Suppressor macrophage treated with lipopolysaccharide for 4 hours (primary cell): ENCODE measurements around the gene PTPMT1.
"Not testable (repeated sequence)": the region's sequence is repeated elsewhere in the genome, so short reads cannot be mapped to it uniquely, and the experiment has no call there.

Experiments used
- DNase-seq: peaks from one replicate; pipeline ENCODE4 v3.0.0-alpha.2; 2020

PTPMT1 gene, protein sequence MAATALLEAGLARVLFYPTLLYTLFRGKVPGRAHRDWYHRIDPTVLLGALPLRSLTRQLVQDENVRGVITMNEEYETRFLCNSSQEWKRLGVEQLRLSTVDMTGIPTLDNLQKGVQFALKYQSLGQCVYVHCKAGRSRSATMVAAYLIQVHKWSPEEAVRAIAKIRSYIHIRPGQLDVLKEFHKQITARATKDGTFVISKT

GRCh38 chr11:47565340-47566148, at the start of gene PTPMT1:
PTPMT1 (plus strand) TSS chr11:47565599; CDS start chr11:47565623, 24 bp downstream.
- peak; percentile 79 for DNase-seq

DNA sequence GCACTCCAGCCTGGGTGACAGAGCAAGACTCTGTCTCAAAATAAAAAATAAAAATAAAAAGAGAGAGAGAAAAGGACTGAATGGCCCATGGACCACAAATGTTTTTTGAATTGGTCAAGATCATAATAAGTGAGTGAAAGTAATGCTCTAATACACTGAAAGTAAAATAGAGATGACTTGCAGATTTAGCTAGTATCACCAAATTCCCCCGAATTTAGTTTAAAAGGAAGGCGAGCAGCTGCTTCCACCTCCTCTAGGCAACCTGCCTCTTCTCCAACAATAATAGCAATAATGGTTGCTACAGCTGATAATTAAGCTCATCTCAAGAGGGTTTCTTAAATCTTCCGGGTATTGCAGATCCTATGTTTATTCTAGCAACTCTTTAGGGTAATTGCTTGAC, 49.2 kb upstream of the PTPMT1 start:
- DNase-seq: no peak

DNA sequence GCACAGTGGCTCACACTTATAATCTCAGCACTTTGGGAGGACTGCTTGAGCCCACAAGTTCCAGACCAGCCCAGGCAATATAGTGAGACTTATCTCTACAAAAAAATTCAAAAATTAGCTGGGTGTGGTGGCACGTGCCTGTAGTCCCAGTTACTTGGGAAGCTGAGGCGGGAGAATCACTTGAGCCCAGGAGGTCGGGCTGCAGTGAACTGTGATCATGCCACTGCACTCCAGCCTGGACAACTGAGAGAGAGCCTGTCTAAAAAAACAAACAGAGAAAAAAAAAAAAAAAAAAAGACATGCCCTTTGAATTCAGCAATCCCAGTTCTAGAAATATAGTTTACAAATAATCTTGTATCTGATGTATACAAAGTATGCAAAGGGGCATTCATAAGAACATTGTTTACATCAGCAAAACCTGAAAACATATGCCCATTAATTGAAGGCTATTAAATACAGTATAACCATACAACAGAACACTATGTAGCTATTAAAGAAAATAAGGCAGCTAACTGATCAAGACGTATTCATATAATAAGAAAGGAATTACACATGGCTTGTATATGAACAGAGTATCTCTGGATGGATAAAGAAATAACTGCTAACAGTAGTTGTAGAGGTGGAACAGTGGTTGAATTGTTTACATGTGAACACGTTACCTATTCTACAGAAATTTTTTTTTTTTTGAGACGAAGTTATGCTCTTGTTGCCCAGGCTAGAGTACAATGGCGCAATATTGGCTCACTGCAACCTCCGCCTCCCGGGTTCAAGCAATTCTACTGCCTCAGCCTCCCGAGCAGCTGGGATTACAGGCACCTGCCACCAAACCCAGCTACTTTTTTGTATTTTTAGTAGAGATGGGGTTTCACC, 48.2 kb upstream of the PTPMT1 start:
- DNase-seq: no peak

DNA sequence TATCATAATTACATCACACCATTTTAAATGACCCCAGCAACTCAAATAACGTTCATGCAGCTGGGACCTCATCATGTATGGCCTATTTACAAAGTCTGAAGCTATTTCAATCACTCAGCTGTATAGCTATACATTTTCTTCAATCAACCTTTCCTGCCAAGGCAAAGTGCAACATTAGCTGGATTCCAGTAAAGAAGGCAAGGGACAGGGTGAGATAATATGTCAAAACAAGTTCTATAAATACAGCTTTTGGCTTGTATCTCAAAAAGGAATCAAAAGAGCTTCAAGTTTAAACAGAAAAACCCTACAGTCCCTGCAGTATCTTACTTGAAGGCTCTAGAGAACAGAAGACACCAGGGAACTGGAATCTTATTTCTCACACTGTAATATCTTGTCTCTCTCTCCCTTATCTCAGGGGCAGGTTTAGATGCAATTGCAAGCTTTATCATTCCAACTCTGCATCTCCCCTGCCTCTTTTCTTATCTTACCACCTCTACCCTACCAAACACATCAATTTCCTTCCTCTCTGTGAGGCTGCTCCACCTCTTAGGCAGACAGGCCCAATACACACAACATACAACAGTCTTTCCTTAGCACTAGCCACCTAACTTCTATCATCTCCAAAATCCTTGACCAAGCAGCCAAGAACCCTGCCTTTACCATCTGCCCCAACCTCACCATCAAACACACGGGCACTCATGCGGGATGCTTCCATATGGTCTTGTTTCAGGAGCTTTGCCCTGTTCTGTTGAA, 47.0 kb upstream of the PTPMT1 start:
- no peak for DNase-seq

DNA sequence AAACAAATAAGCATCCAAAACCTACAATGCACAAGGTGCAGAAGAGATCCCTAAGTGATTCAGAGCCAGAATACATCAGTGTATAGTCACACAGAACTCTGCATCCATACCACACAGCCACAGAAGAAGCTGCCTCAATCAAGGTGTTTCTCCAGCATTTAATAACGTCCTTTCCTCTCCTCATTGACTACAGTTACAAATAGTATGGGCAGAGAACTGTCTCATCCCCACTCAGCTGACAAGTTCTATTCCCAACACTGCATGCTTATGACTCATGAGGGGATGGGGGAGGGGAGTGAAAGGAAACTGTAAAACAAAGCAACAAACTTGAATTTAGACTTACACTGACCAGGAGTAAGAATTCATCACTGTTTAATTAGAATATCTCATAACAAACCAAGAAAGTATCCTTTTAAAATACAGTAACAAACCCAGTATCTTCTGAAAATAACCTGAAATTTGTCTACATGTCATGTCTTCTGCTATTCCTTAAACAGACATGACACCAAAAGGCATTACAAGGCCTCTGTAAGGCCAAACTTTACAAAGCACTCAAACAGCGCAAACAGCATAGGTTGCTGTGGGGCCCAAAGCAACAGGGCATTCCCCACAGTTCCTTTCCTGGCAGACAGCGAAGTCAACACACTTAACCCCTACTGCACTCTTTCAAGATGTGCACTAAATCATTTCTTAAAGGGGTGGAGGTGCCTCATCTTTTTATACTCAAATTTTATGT, 41.7 kb upstream of the PTPMT1 start:
- peak; percentile 85 for DNase-seq

- no peak for DNase-seq
Observed at GRCh38 chr11:47524291-47524874, 41.0 kb upstream of the PTPMT1 start.

DNA sequence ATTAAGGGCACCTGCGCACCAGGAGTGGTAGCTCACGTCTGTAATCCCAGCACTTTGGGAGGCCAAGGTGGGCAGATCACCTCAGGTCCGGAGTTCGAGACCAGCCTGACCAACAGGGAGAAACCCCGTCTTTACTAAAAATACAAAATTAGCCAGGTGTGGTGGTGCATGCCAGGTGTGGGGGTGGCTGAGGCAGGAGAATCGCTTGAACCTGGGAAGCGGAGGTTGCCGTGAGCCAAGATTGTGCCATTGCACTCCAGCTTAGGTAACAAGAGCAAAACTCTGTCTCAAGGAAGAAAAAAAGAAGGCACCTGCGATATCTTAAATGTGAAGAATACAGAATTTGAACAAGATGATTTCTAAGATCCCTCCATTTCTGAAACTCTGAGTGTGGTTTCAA, 39.4 kb upstream of the PTPMT1 start:
- not testable (repeated sequence) for DNase-seq

DNA sequence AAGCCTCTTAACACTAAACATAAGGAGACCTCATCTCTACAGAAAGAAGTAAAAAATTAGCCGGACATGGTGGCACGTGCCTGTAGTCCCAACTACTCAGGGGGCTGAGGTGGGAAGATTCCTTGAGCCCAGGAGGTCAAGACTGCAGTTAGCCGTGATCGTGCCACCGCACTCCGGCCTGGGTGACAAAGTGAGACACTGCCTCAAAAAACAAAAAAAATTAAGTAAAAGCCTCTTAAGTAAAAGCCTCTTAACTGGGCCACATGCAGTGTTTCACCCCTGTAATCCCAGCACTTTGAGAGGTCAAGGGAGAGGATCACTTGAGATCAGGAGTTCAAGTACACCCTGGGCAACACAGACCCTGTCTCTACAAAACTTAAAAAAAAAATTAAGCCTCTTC, 38.2 kb upstream of the PTPMT1 start:
- no peak for DNase-seq

GRCh38 chr11:47529951-47530350, 35.4 kb upstream of the PTPMT1 start:
- no peak for DNase-seq

- not testable (repeated sequence) for DNase-seq
Observed at GRCh38 chr11:47530721-47531120, 34.7 kb upstream of the PTPMT1 start.

GRCh38 chr11:47531666-47532065, 33.7 kb upstream of the PTPMT1 start:
- DNase-seq: no peak

GRCh38 chr11:47532597-47533213, 32.7 kb upstream of the PTPMT1 start:
- no peak for DNase-seq

GRCh38 chr11:47533690-47534151, 31.7 kb upstream of the PTPMT1 start:
- peak; percentile 44 for DNase-seq

DNA sequence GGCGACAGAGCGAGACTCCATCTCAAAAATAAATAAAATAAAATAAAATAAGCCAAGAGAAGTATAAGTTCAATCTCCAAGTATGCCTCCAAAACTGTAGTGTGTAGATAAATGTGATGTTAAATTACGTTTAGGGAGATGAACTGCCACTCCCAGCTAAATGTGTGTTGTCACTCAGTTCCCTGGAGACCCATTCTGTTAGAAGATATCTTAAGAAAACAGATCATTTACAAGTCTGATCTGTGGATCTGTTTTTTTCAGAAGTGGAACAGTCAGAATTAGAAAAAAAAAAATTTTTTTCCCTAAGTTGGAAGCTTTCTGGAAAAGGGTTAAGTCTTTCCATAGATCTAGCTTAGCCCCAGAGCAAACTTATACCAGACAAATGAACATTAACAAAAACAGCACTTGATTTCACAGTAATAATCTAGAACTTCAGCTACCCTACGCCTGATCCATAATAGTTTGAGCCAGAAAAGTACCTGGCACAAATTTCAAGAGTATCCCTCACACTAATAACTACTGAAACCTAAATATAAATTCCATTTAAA, 30.6 kb upstream of the PTPMT1 start:
- DNase-seq: no peak

- no peak for DNase-seq
Observed at GRCh38 chr11:47536915-47537314, 28.5 kb upstream of the PTPMT1 start.

DNA sequence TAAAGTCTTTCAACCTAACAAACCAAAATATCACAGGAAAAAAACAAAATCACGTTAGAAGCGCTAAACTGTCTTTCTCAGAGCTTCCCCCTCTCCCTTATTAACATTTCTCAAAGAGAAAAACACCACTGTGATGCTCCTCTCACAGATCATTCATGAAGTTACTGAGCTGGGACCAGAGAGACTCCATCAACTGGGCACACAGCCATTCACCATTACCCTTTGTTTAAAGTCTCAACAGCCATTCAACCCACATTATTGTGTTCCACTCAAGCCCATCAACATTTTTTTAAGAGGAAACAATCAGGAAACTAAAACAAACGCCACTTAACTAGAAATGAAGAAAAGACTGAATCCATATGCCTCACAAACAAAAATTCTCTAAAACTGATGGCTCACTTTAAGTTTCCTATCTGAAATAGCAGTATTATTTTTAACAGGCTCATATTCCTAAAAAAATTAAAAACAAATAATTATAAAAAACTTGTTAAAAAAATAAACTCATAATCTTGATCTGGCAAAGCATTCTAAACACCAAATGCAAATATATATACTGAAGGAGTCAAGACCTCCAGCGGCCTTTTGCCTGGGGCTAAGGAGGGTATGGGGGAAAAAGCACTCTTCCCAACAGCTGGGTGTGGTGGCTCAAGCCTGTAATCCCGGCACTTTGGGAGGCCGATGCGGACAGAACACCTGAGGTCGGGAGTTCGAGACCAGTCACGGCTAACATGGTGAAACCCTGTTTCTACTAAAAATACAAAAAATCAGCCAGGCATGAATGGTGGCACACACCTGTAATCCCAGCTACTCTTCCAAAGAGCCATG, 26.4 kb upstream of the PTPMT1 start:
- no peak for DNase-seq

DNA sequence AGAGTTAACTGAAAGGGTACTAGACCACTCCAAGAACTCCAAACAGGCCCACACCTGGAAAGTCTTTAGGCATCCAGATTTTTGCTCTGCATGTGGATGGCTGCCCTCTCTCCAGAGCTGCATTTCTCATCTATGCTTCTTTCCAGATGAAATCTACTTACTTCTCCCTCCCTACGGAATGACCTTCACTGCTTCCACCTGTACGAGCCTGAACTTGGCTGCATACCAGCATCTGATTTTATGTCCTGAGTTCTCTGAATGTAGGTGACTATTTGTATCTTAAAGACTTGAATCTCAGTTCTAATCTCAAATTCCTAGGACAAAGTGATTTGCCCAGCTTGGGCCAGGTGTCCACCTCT, 25.7 kb upstream of the PTPMT1 start:
- DNase-seq: no peak

GRCh38 chr11:47541070-47541469, 24.3 kb upstream of the PTPMT1 start:
- no peak for DNase-seq

- no peak for DNase-seq
Observed at GRCh38 chr11:47545298-47545697, 20.1 kb upstream of the PTPMT1 start.

GRCh38 chr11:47546274-47546673, 19.1 kb upstream of the PTPMT1 start:
- DNase-seq: not testable (repeated sequence)
